ENCODE data around the gene RAB43. TPM values are rescaled to one million over a fixed set of nuclear protein-coding genes. Genes with fewer than 3 reads are reported as not detected.

Gene RAB43
- polyA plus RNA-seq, 1 donor from 2014 or later = 0.57 TPM

- Histone ChIP-seq H3K4me2 (ENCODE audit: low read length) (no peak overlapping the region), H3F3A (ENCODE audit: insufficient read depth, low read length, poor library complexity, severe bottlenecking) (peaks cover 3% of the 10 kb centered on the region), H3K9ac (ENCODE audit: low read length) (no peak overlapping the region), H3K9me3 (ENCODE audit: low read length) (no peaks in the 10 kb centered on the region), H3K27ac (ENCODE audit: low read length) (no peak overlapping the region), H4K20me1 (ENCODE audit: insufficient read depth) (no peaks in the 10 kb centered on the region), H3K27me3 (ENCODE audit: insufficient read depth, low read depth, low read length) (no peaks in the 10 kb centered on the region), H3K36me3 (ENCODE audit: insufficient read depth, low read length) (no peaks in the 10 kb centered on the region), H3K4me3 (ENCODE audit: low read length) (no peak overlapping the region), H3K79me2 (replicated peaks; ENCODE audit: insufficient read depth, low read length) (no peaks in the 10 kb centered on the region), H2AFZ (ENCODE audit: low read depth, low read length) (no peak overlapping the region), H3K9me2 (ENCODE audit: insufficient read depth, low read length) (no peaks in the 10 kb centered on the region)
- TF ChIP-seq RAD21 (conservative IDR thresholded peaks at IDR 0.05) (no peak), POLR2AphosphoS5 (IDR thresholded peaks at IDR 0.05) (no peak), TAF1 (IDR thresholded peaks at IDR 0.05; ENCODE audit: low read depth) (no peak), CTCF (IDR thresholded peaks at IDR 0.05; ENCODE audit: poor library complexity, severe bottlenecking) (no peak), MXI1 (conservative IDR thresholded peaks at IDR 0.05; ENCODE audit: poor library complexity, severe bottlenecking) (no peak), SMC3 (conservative IDR thresholded peaks at IDR 0.05; ENCODE audit: poor library complexity) (no peak), EP300 (conservative IDR thresholded peaks at IDR 0.05; ENCODE audit: poor library complexity, severe bottlenecking) (no peak), REST (IDR thresholded peaks at IDR 0.05; ENCODE audit: borderline replicate concordance) (no peak), EZH2 (IDR thresholded peaks at IDR 0.05; ENCODE audit: borderline replicate concordance, insufficient read depth, low read length, poor library complexity, severe bottlenecking) (no peak)
Measured at GRCh38 chr3:129117134-129117533, 4.5 kb downstream of the RAB43 start.

- H3K9me2 ChIP-seq (ENCODE audit: insufficient read depth, low read length) = no peaks in the 10 kb centered on the region
- H3K79me2 ChIP-seq (replicated peaks; ENCODE audit: insufficient read depth, low read length) = no peaks in the 10 kb centered on the region
- TF ChIP-seq TAF1 (IDR thresholded peaks at IDR 0.05; ENCODE audit: low read depth) (no peak), POLR2AphosphoS5 (IDR thresholded peaks at IDR 0.05) (no peak), MXI1 (conservative IDR thresholded peaks at IDR 0.05; ENCODE audit: poor library complexity, severe bottlenecking) (no peak), CTCF (IDR thresholded peaks at IDR 0.05; ENCODE audit: poor library complexity, severe bottlenecking) (no peak), RAD21 (conservative IDR thresholded peaks at IDR 0.05) (no peak), EZH2 (IDR thresholded peaks at IDR 0.05; ENCODE audit: borderline replicate concordance, insufficient read depth, low read length, poor library complexity, severe bottlenecking) (no peak), SMC3 (conservative IDR thresholded peaks at IDR 0.05; ENCODE audit: poor library complexity) (no peak), REST (IDR thresholded peaks at IDR 0.05; ENCODE audit: borderline replicate concordance) (no peak), EP300 (conservative IDR thresholded peaks at IDR 0.05; ENCODE audit: poor library complexity, severe bottlenecking) (no peak)
- H4K20me1 ChIP-seq (ENCODE audit: insufficient read depth) = no peaks in the 10 kb centered on the region
- no peak overlapping the region for H3K4me3 ChIP-seq (ENCODE audit: low read length)
- H2AFZ ChIP-seq (ENCODE audit: low read depth, low read length) = no peak overlapping the region
- no peaks in the 10 kb centered on the region for H3K9me3 ChIP-seq (ENCODE audit: low read length)
- no peak overlapping the region for H3K27ac ChIP-seq (ENCODE audit: low read length)
- H3K4me2 ChIP-seq (ENCODE audit: low read length) = no peak overlapping the region
- H3K36me3 ChIP-seq (ENCODE audit: insufficient read depth, low read length) = no peaks in the 10 kb centered on the region
- H3F3A ChIP-seq (ENCODE audit: insufficient read depth, low read length, poor library complexity, severe bottlenecking) = peaks cover 3% of the 10 kb centered on the region
- H3K27me3 ChIP-seq (ENCODE audit: insufficient read depth, low read depth, low read length) = no peaks in the 10 kb centered on the region
- no peak overlapping the region for H3K9ac ChIP-seq (ENCODE audit: low read length)
Measured at GRCh38 chr3:129116482-129116946, 5.1 kb downstream of the RAB43 start.
